Measurements from ENCODE around the gene C22orf39. TPM values are rescaled to one million over a fixed set of nuclear protein-coding genes. Genes with fewer than 3 reads are reported as not detected.

Gene C22orf39
- total and polyA plus RNA-seq, 9 donors: 25.7 to 58.9 (median 33.5) TPM

- no peaks in the 10 kb centered on the region for H3K27me3 ChIP-seq
- H3K36me3 ChIP-seq: no peaks in the 10 kb centered on the region
- no peaks in the 10 kb centered on the region for H3K9me3 ChIP-seq
- TF ChIP-seq CTCF (IDR thresholded peaks at IDR 0.05): no peak
- TF ChIP-seq POLR2A (IDR thresholded peaks at IDR 0.05): no peak
- TF ChIP-seq EP300 (IDR thresholded peaks at IDR 0.05): no peak
- intact Hi-C loops (cut with DNase I): loop anchor here in 1 of 4 donors (10.0 kb wide), 1 partner anchor 293 kb away; no protein-coding TSS in a partner anchor
- DNase-seq: no peak
- peaks cover 7% of the 10 kb centered on the region for H3K4me1 ChIP-seq (ENCODE audit: insufficient read depth)
- peak overlapping the region; percentile 79 to 93 for H3K27ac ChIP-seq
- WGBS, 3 donors: 1 to 2% (median 1%) methylated on average over 31 of the region's 31 CpGs
- peak overlapping the region; percentile 76 for H3K4me3 ChIP-seq
These were observed 30.8 kb upstream of the C22orf39 start for GRCh38 chr22:19478045-19478900.

- Histone ChIP-seq H3K4me1 (ENCODE audit: insufficient read depth) (peaks cover 7% of the 10 kb centered on the region), H3K9me3 (no peaks in the 10 kb centered on the region), H3K27me3 (no peaks in the 10 kb centered on the region), H3K36me3 (no peaks in the 10 kb centered on the region), H3K4me3 (peak overlapping the region; percentile 76), H3K27ac (no peak overlapping the region)
- no peak for TF ChIP-seq EP300 (IDR thresholded peaks at IDR 0.05)
- no peak for TF ChIP-seq CTCF (IDR thresholded peaks at IDR 0.05)
- no peak for TF ChIP-seq POLR2A (IDR thresholded peaks at IDR 0.05)
- intact Hi-C loops (cut with DNase I): loop anchor here in 1 of 4 donors (10.0 kb wide), 1 partner anchor 293 kb away; no protein-coding TSS in a partner anchor
- WGBS, 3 donors: 16 to 19% (median 17%) methylated on average over 5 of the region's 5 CpGs
- no peak for DNase-seq
These were observed 30.0 kb upstream of the C22orf39 start for GRCh38 chr22:19477321-19478044.

- H3K27ac ChIP-seq: no peak overlapping the region
- intact Hi-C loops (cut with DNase I): loop anchor here in 1 of 4 donors (10.0 kb wide), 1 partner anchor 291 kb away; no protein-coding TSS in a partner anchor
- no peaks in the 10 kb centered on the region for H3K36me3 ChIP-seq
- DNase-seq: no peak
- H3K4me1 ChIP-seq (ENCODE audit: insufficient read depth): peaks cover 7% of the 10 kb centered on the region
- H3K9me3 ChIP-seq: no peaks in the 10 kb centered on the region
- no peak overlapping the region for H3K4me3 ChIP-seq
- 61 to 65% (median 64%) methylated on average over 3 of the region's 3 CpGs for WGBS, 3 donors
- no peaks in the 10 kb centered on the region for H3K27me3 ChIP-seq
- TF ChIP-seq POLR2A (IDR thresholded peaks at IDR 0.05) (no peak), CTCF (IDR thresholded peaks at IDR 0.05) (no peak), EP300 (IDR thresholded peaks at IDR 0.05) (no peak)
These were observed 28.5 kb upstream of the C22orf39 start for GRCh38 chr22:19476023-19476422.

GRCh38 chr22:19473578-19473977 is 26.1 kb upstream of the C22orf39 start:
- TF ChIP-seq POLR2A (IDR thresholded peaks at IDR 0.05) (no peak), CTCF (IDR thresholded peaks at IDR 0.05) (no peak), EP300 (IDR thresholded peaks at IDR 0.05) (no peak)
- H3K36me3 ChIP-seq: no peaks in the 10 kb centered on the region
- H3K27me3 ChIP-seq: no peaks in the 10 kb centered on the region
- H3K27ac ChIP-seq: no peak overlapping the region
- whole genome bisulfite sequencing, 3 donors: 62 to 77% (median 77%) methylated on average over 3 of the region's 3 CpGs
- H3K4me1 ChIP-seq (ENCODE audit: insufficient read depth): peaks cover 3% of the 10 kb centered on the region
- no peak for DNase-seq
- no peak overlapping the region for H3K4me3 ChIP-seq
- intact Hi-C loops (cut with DNase I): loop anchor here in 1 of 4 donors (10.0 kb wide), 1 partner anchor 289 kb away; no protein-coding TSS in a partner anchor
- no peaks in the 10 kb centered on the region for H3K9me3 ChIP-seq

Measured in ovary (tissue), 9 donors.